Measurements from ENCODE around the gene ADAMTS2. TPM values are rescaled to one million over a fixed set of nuclear protein-coding genes. Genes with fewer than 3 reads are reported as not detected.

ADAMTS2 gene
- total RNA-seq, 4 donors from 2014 or later = 6.0 to 20.9 (median 13.5) TPM

- TF ChIP-seq POLR2AphosphoS5 (IDR thresholded peaks at IDR 0.05) (no peak), POLR2A (IDR thresholded peaks at IDR 0.05) (no peak), CTCF (IDR thresholded peaks at IDR 0.05) (no peak), EP300 (IDR thresholded peaks at IDR 0.05; ENCODE audit: low read depth) (no peak)
- in situ Hi-C loops (cut with MboI; ENCODE audit: low pct_ligation_motif_present in 1 of 4, low pct_unique_long_range_greater_than_20kb in 1 of 4, low sequenced_read_pairs in 3 of 4) = loop anchor here (5.0 to 25.0 kb wide), 4 partner anchors 167 to 327 kb away; partner anchors contain the start of gene ADAMTS2 (in 1 of the 4)
- WGBS, 2 donors (ENCODE audit: low coverage in 1 of 2) = 74 to 77% methylated on average over 1 of the region's 1 CpG
Measured at GRCh38 chr5:179169836-179170235, 175.4 kb downstream of the ADAMTS2 start.

GRCh38 chr5:179168664-179169063, 176.6 kb downstream of the ADAMTS2 start:
- Histone ChIP-seq H3K27ac (no peak overlapping the region), H3K4me1 (peaks cover 0 to 10% (median 4%) of the 10 kb centered on the region in 4 donors), H3K27me3 (no peaks in the 10 kb centered on the region), H3K9me3 (no peaks in the 10 kb centered on the region), H3K36me3 (no peaks in the 10 kb centered on the region), H3K4me3 (no peak overlapping the region)
- TF ChIP-seq POLR2A (IDR thresholded peaks at IDR 0.05) = no peak
- TF ChIP-seq CTCF (IDR thresholded peaks at IDR 0.05) = no peak
- in situ Hi-C loops (cut with MboI; ENCODE audit: low pct_ligation_motif_present in 1 of 4, low pct_unique_long_range_greater_than_20kb in 1 of 4, low sequenced_read_pairs in 3 of 4) = loop anchor here in 3 of 4 donors (5.0 to 25.0 kb wide), 3 partner anchors 169 to 329 kb away; partner anchors contain the start of gene ADAMTS2 (in 1 of the 3)
- WGBS, 2 donors (ENCODE audit: low coverage in 1 of 2) = 66% methylated on average over 6 of the region's 6 CpGs; no CpG with 5 or more reads in 1 of the 2 donors
- intact Hi-C loops (cut with DNase I; ENCODE audit: low total_unique reads) = loop anchor here (10.0 kb wide), 1 partner anchor 176 kb away; the partner anchor contains the start of gene ADAMTS2
- no peak for DNase-seq

More at GRCh38 chr5:179169836-179170235, 175.4 kb downstream of the ADAMTS2 start:
- H3K27me3 ChIP-seq = no peaks in the 10 kb centered on the region
- DNase-seq = no peak
- intact Hi-C loops (cut with DNase I; ENCODE audit: low total_unique reads) = loop anchor here (10.0 kb wide), 1 partner anchor 175 kb away; the partner anchor contains the start of gene ADAMTS2
- no peak overlapping the region for H3K27ac ChIP-seq
- no peaks in the 10 kb centered on the region for H3K9me3 ChIP-seq
- H3K4me3 ChIP-seq = no peak overlapping the region
- peaks cover 0 to 10% (median 4%) of the 10 kb centered on the region in 4 donors for H3K4me1 ChIP-seq
- no peaks in the 10 kb centered on the region for H3K36me3 ChIP-seq

- no peak overlapping the region for H3K27ac ChIP-seq
- in situ Hi-C loops (cut with MboI; ENCODE audit: low pct_ligation_motif_present in 1 of 4, low pct_unique_long_range_greater_than_20kb in 1 of 4, low sequenced_read_pairs in 3 of 4) (loop anchor here in 3 of 4 donors (5.0 to 25.0 kb wide), 3 partner anchors 169 to 329 kb away; partner anchors contain the start of gene ADAMTS2 (in 1 of the 3)), intact Hi-C loops (cut with DNase I; ENCODE audit: low total_unique reads) (loop anchor here (2.0 to 10.0 kb wide), 2 partner anchors 177 to 327 kb away; partner anchors contain the start of gene ADAMTS2)
- H3K27me3 ChIP-seq = no peaks in the 10 kb centered on the region
- H3K9me3 ChIP-seq = no peaks in the 10 kb centered on the region
- no peak overlapping the region for H3K4me3 ChIP-seq
- no peaks in the 10 kb centered on the region for H3K36me3 ChIP-seq
- TF ChIP-seq POLR2A (IDR thresholded peaks at IDR 0.05) = no peak
- TF ChIP-seq CTCF (IDR thresholded peaks at IDR 0.05) = no peak
- TF ChIP-seq POLR2AphosphoS5 (IDR thresholded peaks at IDR 0.05) = no peak
- no peak for TF ChIP-seq EP300 (IDR thresholded peaks at IDR 0.05; ENCODE audit: low read depth)
- peaks cover 0 to 10% (median 4%) of the 10 kb centered on the region in 4 donors for H3K4me1 ChIP-seq
- 85% methylated on average over 12 of the region's 12 CpGs; no CpG with 5 or more reads in 1 of the 2 donors for WGBS, 2 donors (ENCODE audit: low coverage in 1 of 2)
- DNase-seq = no peak
Measured at GRCh38 chr5:179167871-179168451, 177.3 kb downstream of the ADAMTS2 start.

All from transverse colon (tissue), 4 donors.